ENCODE results near the gene TSSC4. TPM values are rescaled to one million over a fixed set of nuclear protein-coding genes. Genes with fewer than 3 reads are reported as not detected.
"Not testable (repeated sequence)": the region's sequence is repeated elsewhere in the genome, so short reads cannot be mapped to it uniquely, and the experiment has no call there.

TSSC4 gene
- 80.8 and 86.3 TPM in 2 replicates for total RNA-seq

DNA sequence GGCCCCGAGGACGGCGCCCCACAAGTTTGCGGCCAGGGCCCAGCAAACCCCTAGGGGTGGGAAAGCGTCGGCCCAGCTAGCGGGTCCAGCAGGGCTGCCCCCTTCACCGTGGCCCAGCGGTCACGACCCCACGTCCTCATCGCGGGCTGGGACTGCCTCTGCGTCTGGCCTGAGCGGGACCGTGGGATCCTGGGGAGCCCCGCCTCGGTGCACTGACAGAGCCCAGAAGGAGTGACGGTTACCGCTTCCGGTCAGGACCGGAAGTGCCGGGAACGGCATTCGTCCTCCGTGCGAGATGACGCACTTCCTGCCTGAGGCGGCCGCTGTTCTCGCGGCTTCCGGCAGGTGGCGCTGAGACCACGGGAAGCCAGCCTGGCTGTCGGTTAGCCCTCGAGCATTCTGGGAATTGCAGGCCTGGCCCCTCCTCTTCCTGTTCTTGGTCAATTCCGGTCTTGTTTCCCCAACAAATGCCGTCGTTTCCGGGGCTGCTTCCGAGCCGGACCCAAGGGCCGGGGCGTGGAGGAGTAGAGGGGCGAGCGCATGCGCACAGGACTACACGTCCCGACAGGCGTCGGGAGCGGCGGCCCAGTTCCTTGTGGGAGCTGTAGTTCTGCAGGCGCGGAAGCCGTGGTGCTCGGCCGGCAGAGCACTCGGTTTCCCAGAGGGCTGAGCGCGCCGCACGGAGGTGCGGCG, at the start of gene TSSC4:
Gene TSSC4 (plus strand): TSS at position 682 of the 693 bp plus-strand sequence. CDS start 1,884 bp downstream, outside the sequence.
- H3K36me3 ChIP-seq (ENCODE audit: control insufficient read depth, insufficient read depth, low read length) = peaks cover 16% of the 10 kb centered on the region
- DNase-seq (ENCODE audit: low read depth) = peak; percentile 99

DNA sequence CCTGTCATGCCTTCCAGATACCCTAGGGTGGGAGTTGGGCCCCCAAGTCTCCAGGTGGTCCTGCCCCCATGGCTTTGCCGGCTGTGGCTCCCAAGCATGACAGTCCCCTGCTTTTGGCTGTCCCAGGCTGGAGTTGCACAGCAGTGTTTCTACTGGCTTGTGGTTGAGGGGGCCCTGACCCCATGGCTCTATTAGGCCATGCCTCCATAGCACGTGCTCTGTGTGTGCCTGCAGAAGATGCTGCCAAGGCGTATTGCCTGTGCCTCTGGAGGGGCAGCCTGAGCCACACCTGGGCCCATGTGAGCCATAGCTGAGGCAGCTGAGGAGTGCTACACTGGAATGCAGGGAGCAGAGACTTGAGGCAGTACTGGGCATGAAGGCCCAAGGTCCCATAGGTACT, 48.8 kb upstream of the TSSC4 start:
- FAIRE-seq = no peak

More for the DNA sequence above, at the start of gene TSSC4:
- Histone ChIP-seq H3K4me3 (ENCODE audit: low read depth, low read length) (peak within 1 kb of the TSS; percentile 95), H3K27me3 (ENCODE audit: control insufficient read depth, insufficient read depth, low read length) (no peaks in the 10 kb centered on the region)
- TF ChIP-seq, protein P1, sequence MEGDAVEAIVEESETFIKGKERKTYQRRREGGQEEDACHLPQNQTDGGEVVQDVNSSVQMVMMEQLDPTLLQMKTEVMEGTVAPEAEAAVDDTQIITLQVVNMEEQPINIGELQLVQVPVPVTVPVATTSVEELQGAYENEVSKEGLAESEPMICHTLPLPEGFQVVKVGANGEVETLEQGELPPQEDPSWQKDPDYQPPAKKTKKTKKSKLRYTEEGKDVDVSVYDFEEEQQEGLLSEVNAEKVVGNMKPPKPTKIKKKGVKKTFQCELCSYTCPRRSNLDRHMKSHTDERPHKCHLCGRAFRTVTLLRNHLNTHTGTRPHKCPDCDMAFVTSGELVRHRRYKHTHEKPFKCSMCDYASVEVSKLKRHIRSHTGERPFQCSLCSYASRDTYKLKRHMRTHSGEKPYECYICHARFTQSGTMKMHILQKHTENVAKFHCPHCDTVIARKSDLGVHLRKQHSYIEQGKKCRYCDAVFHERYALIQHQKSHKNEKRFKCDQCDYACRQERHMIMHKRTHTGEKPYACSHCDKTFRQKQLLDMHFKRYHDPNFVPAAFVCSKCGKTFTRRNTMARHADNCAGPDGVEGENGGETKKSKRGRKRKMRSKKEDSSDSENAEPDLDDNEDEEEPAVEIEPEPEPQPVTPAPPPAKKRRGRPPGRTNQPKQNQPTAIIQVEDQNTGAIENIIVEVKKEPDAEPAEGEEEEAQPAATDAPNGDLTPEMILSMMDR (IDR thresholded peaks at IDR 0.05; ENCODE audit: insufficient read depth, low read length, severe bottlenecking) = peak; percentile 99
- peak; percentile 94 for FAIRE-seq

DNA sequence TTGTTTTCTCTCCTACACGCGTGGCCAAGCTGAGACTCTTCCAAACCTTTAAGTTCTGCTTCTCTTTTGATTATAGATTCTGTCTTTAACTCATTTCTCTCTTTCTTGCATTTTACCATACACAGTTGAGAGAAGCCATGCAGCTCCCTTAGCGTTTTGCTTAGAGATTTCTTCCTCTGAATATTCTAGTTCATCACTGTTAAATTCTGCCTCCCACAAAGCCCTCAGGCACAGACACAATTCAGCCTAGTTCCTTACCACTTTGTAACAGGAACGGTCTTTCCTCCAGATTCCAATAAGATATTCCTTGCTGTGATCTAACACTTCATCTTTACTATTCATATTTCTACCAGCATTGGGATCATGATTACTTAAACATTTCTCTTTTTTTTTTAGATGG, 48.1 kb upstream of the TSSC4 start:
- no peak for FAIRE-seq
- Histone ChIP-seq H3K36me3 (ENCODE audit: control insufficient read depth, insufficient read depth, low read length) (no peaks in the 10 kb centered on the region), H3K27me3 (ENCODE audit: control insufficient read depth, insufficient read depth, low read length) (no peaks in the 10 kb centered on the region), H3K4me3 (ENCODE audit: low read depth, low read length) (no peak overlapping the region)
- TF ChIP-seq, protein P1 (IDR thresholded peaks at IDR 0.05; ENCODE audit: insufficient read depth, low read length, severe bottlenecking) = no peak
- DNase-seq (ENCODE audit: low read depth) = no peak

More for the DNA sequence above, 48.8 kb upstream of the TSSC4 start:
- Histone ChIP-seq H3K27me3 (ENCODE audit: control insufficient read depth, insufficient read depth, low read length) (no peaks in the 10 kb centered on the region), H3K4me3 (ENCODE audit: low read depth, low read length) (no peak overlapping the region), H3K36me3 (ENCODE audit: control insufficient read depth, insufficient read depth, low read length) (no peaks in the 10 kb centered on the region)
- TF ChIP-seq, protein P1 (IDR thresholded peaks at IDR 0.05; ENCODE audit: insufficient read depth, low read length, severe bottlenecking) = no peak
- no peak for DNase-seq (ENCODE audit: low read depth)

DNA sequence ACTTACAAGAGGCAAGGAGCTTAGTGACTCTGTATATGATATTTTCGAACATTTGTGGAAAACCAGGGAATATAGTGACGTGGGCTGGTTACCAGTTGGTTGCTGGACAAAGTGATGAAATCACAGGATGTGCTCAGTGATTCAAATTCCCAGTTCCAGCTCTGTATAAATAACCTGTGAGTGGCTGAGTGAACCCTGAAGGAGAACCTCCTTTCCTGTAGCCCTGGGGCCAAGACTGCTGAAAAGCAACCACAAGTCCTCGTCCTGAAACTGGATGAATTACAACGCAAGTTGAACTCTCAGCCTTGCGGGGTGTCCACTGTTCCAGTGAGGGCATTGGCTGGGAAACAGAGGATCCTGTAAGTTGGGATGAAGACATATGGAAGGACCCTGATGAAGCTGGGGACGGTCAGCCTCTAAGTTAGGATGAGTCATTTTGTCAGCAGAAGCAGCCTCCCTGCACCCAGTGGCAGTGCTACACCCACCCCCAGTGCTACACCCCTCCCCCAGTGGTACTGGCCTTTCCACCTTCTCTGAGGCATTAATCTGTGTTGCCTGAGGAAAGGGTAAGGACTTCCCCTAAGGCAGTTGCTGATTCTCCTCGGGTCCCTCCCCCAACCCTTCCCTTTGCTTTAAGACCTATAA, 45.4 kb upstream of the TSSC4 start:
- FAIRE-seq (no peak), DNase-seq (ENCODE audit: low read depth) (peak; percentile 43)
- no peaks in the 10 kb centered on the region for H3K27me3 ChIP-seq (ENCODE audit: control insufficient read depth, insufficient read depth, low read length)

DNA sequence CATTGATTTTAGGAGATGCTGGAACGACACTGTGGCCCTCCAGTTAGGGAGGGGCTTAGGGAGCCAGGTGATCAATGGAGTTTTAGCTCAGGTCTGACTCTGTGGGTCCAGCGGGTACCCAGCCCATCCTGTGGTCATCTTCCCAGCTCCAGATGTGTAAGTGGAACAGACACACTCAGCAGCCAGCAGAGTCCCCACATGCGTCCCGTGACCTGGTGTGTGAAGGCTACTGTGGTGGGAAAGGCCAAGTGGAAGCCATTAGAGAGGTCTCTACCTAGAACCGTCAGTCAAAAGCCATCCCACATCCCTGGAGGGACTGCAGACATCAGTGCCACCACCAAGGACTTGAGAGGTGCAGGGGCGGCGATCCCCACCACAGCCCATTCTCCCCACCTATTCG, 43.3 kb upstream of the TSSC4 start:
- Histone ChIP-seq H3K27me3 (ENCODE audit: control insufficient read depth, insufficient read depth, low read length) (no peaks in the 10 kb centered on the region), H3K36me3 (ENCODE audit: control insufficient read depth, insufficient read depth, low read length) (no peaks in the 10 kb centered on the region), H3K4me3 (ENCODE audit: low read depth, low read length) (no peak overlapping the region)
- FAIRE-seq (no peak), DNase-seq (ENCODE audit: low read depth) (no peak)
- TF ChIP-seq, protein P1 (IDR thresholded peaks at IDR 0.05; ENCODE audit: insufficient read depth, low read length, severe bottlenecking) = no peak

More for the DNA sequence above, 45.4 kb upstream of the TSSC4 start:
- TF ChIP-seq, protein P1 (IDR thresholded peaks at IDR 0.05; ENCODE audit: insufficient read depth, low read length, severe bottlenecking) = no peak
- Histone ChIP-seq H3K4me3 (ENCODE audit: low read depth, low read length) (no peak overlapping the region), H3K36me3 (ENCODE audit: control insufficient read depth, insufficient read depth, low read length) (no peaks in the 10 kb centered on the region)

DNA sequence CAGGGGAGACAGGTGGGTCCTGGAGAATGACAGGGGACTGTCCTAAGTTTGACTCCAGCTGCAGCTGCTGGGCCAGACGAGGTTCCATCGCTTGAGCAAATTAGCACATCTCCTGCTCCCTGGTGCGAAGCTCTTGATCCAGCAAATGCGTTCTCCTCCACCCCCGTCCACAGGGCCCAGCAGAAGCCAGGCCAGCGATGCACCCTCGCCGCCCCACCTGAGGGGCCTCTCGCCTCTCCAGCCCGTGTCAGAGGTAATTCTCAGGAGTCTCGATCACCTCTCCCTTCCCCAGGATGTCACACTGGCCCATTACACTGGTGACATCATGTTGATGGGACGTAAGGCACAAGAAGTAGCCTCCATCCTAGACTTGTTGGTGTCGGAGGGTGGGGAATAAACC, 42.9 kb upstream of the TSSC4 start:
- H3K36me3 ChIP-seq (ENCODE audit: control insufficient read depth, insufficient read depth, low read length); H3K27me3 ChIP-seq (ENCODE audit: control insufficient read depth, insufficient read depth, low read length); DNase-seq (ENCODE audit: low read depth); H3K4me3 ChIP-seq (ENCODE audit: low read depth, low read length): not testable (repeated sequence)
- peak; percentile 18 for FAIRE-seq

Data from bronchial epithelial cell (primary cell).